ENCODE measurements around the gene SH3BP5L.
"Not testable (repeated sequence)": the region's sequence is repeated elsewhere in the genome, so short reads cannot be mapped to it uniquely, and the experiment has no call there.

The SH3BP5L gene

GRCh38 chr1:248831842-248832241 lies 6.1 kb upstream of the SH3BP5L start:
- DNase-seq (ENCODE audit: low spot score): no peak
- in situ Hi-C loops (cut with MboI; ENCODE audit: low pct_unique_long_range_greater_than_20kb, low sequenced_read_pairs, unreplicated experiment): no loop called here
- TF ChIP-seq, protein P1, sequence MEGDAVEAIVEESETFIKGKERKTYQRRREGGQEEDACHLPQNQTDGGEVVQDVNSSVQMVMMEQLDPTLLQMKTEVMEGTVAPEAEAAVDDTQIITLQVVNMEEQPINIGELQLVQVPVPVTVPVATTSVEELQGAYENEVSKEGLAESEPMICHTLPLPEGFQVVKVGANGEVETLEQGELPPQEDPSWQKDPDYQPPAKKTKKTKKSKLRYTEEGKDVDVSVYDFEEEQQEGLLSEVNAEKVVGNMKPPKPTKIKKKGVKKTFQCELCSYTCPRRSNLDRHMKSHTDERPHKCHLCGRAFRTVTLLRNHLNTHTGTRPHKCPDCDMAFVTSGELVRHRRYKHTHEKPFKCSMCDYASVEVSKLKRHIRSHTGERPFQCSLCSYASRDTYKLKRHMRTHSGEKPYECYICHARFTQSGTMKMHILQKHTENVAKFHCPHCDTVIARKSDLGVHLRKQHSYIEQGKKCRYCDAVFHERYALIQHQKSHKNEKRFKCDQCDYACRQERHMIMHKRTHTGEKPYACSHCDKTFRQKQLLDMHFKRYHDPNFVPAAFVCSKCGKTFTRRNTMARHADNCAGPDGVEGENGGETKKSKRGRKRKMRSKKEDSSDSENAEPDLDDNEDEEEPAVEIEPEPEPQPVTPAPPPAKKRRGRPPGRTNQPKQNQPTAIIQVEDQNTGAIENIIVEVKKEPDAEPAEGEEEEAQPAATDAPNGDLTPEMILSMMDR (IDR thresholded peaks at IDR 0.05; ENCODE audit: extremely low read depth, insufficient read depth, missing control alignments): no peak

- DNase-seq (ENCODE audit: low spot score); in situ Hi-C loops (cut with MboI; ENCODE audit: low pct_unique_long_range_greater_than_20kb, low sequenced_read_pairs, unreplicated experiment): not testable (repeated sequence)
Measured at GRCh38 chr1:248830718-248831017, 5.0 kb upstream of the SH3BP5L start.

DNA sequence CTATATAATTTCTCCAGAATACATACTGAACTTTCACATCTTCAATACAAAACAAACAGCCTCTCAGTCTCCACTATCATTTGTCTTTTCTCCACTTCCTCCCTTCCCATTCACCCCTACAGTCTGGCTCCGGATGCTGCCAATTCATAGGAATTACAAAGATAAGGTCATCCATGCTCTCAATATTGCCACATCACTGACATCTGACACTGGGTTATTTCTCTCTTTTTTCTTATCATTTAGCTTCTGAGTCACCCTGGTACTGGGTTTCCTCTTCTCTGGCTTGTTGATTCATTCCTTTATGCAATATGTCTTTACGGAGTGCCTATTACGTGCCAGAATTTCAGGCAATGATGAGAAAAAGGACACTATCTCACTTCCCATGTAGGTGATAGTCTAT lies 3.1 kb upstream of the SH3BP5L start:
- no peak for DNase-seq (ENCODE audit: low spot score)
- in situ Hi-C loops (cut with MboI; ENCODE audit: low pct_unique_long_range_greater_than_20kb, low sequenced_read_pairs, unreplicated experiment): no loop called here
- TF ChIP-seq, protein P1 (IDR thresholded peaks at IDR 0.05; ENCODE audit: extremely low read depth, insufficient read depth, missing control alignments): no peak

- in situ Hi-C loops (cut with MboI; ENCODE audit: low pct_unique_long_range_greater_than_20kb, low sequenced_read_pairs, unreplicated experiment): no loop called here
- DNase-seq (ENCODE audit: low spot score): no peak
- TF ChIP-seq, protein P1 (IDR thresholded peaks at IDR 0.05; ENCODE audit: extremely low read depth, insufficient read depth, missing control alignments): no peak
Measured at GRCh38 chr1:248825573-248825908, 174 bp downstream of the SH3BP5L start.

DNA sequence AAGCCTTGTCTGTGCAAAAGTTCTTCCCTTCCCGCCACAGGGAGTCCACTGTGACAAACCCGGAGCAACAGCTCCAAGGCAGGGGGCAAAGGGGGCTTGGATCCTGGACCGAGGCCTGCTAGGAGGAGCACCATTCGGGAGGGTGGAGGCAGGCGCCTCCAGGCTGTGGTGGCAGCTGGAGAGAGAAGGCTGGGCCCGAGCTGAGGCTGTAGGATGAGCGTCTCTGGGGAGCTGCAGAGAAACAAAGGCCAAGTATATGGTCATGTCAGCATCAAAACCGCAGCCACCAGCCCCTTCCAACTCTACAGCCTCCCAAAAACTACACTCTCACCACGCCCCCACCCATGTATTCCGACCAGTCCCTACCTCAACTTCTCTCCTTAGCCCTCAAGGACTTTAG lies 579 bp downstream of the SH3BP5L start:
- no peak for DNase-seq (ENCODE audit: low spot score)
- TF ChIP-seq, protein P1 (IDR thresholded peaks at IDR 0.05; ENCODE audit: extremely low read depth, insufficient read depth, missing control alignments): no peak
- in situ Hi-C loops (cut with MboI; ENCODE audit: low pct_unique_long_range_greater_than_20kb, low sequenced_read_pairs, unreplicated experiment): no loop called here

DNA sequence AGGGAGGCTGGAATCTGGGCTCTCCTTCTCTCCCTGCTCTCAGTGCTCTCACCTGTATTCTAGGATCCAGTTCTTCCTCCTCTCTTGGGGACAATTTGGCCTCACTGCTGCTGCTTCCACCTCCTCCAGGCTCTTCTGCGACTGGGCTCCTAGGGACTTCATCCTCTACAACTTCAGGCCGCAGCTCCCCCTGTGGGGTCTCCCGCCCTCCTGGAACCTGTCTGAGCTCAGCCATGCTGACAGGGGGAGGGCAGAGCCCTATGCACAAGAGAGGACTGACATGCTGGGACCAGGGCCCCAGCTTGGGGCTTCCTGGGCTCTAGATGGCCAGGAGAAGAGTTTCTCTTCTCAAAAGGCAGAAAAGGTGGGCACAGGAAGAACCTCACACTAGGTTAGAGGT lies 1.0 kb downstream of the SH3BP5L start:
- DNase-seq (ENCODE audit: low spot score): no peak
- in situ Hi-C loops (cut with MboI; ENCODE audit: low pct_unique_long_range_greater_than_20kb, low sequenced_read_pairs, unreplicated experiment): no loop called here

DNA sequence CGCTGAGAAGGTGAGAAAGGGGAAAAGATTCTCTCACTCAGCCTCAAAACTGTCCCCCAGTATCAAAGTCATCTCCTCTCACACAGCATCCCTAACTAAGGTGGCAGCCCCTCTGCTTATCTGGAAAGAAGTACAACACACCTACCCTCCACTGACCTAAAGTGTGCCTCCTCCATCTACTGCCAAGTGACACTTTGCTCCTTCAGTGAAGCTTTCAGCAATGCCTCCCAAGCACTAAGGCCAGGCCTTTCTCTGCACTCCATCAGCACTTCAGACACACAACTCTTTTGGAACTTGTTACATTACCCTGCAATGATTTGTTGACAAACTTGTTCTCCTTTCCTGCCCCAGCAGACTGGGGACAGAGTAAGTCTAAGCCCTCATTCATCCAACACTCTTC lies 1.4 kb downstream of the SH3BP5L start:
- DNase-seq (ENCODE audit: low spot score): no peak
- TF ChIP-seq, protein P1 (IDR thresholded peaks at IDR 0.05; ENCODE audit: extremely low read depth, insufficient read depth, missing control alignments): no peak
- in situ Hi-C loops (cut with MboI; ENCODE audit: low pct_unique_long_range_greater_than_20kb, low sequenced_read_pairs, unreplicated experiment): no loop called here

More for the DNA sequence above, 1.0 kb downstream of the SH3BP5L start:
- TF ChIP-seq, protein P1 (IDR thresholded peaks at IDR 0.05; ENCODE audit: extremely low read depth, insufficient read depth, missing control alignments): no peak
